ENCODE measurements around the gene ZNRF1. TPM values are rescaled to one million over a fixed set of nuclear protein-coding genes. Genes with fewer than 3 reads are reported as not detected.

ZNRF1 gene
- total RNA-seq, 1 donor from 2014 or later = 115 TPM

- H3K4me3 Mint-ChIP-seq (ENCODE audit: unreplicated experiment) = no peak overlapping the region
- H3K4me1 Mint-ChIP-seq (ENCODE audit: unreplicated experiment) = peaks cover 12% of the 10 kb centered on the region
- H3K36me3 Mint-ChIP-seq (ENCODE audit: low read depth, unreplicated experiment) = peaks cover 30% of the 10 kb centered on the region
- no peak for TF ChIP-seq CTCF (IDR thresholded peaks at IDR 0.05; ENCODE audit: unreplicated experiment)
- H3K27ac Mint-ChIP-seq (ENCODE audit: unreplicated experiment) = no peak overlapping the region
- H3K27me3 Mint-ChIP-seq (ENCODE audit: unreplicated experiment) = no peaks in the 10 kb centered on the region
- H3K9me3 Mint-ChIP-seq (ENCODE audit: unreplicated experiment) = peaks cover 10% of the 10 kb centered on the region
- DNase-seq (ENCODE audit: low spot score) = no peak
Measured at GRCh38 chr16:75151798-75152197, 153.0 kb downstream of the ZNRF1 start.

- peaks cover 15% of the 10 kb centered on the region for H3K4me1 Mint-ChIP-seq (ENCODE audit: unreplicated experiment)
- DNase-seq (ENCODE audit: low spot score) = no peak
- peaks cover 37% of the 10 kb centered on the region for H3K36me3 Mint-ChIP-seq (ENCODE audit: low read depth, unreplicated experiment)
- H3K4me3 Mint-ChIP-seq (ENCODE audit: unreplicated experiment) = peak overlapping the region; percentile 2
- H3K27ac Mint-ChIP-seq (ENCODE audit: unreplicated experiment) = no peak overlapping the region
- no peak for TF ChIP-seq CTCF (IDR thresholded peaks at IDR 0.05; ENCODE audit: unreplicated experiment)
- H3K27me3 Mint-ChIP-seq (ENCODE audit: unreplicated experiment) = no peaks in the 10 kb centered on the region
- peaks cover 10% of the 10 kb centered on the region for H3K9me3 Mint-ChIP-seq (ENCODE audit: unreplicated experiment)
Measured at GRCh38 chr16:75152635-75153034, 153.8 kb downstream of the ZNRF1 start.

GRCh38 chr16:75160386-75160785, 161.6 kb downstream of the ZNRF1 start:
- no peak for TF ChIP-seq CTCF (IDR thresholded peaks at IDR 0.05; ENCODE audit: unreplicated experiment)
- peaks cover 1% of the 10 kb centered on the region for H3K27me3 Mint-ChIP-seq (ENCODE audit: unreplicated experiment)
- H3K4me3 Mint-ChIP-seq (ENCODE audit: unreplicated experiment) = no peak overlapping the region
- H3K27ac Mint-ChIP-seq (ENCODE audit: unreplicated experiment) = no peak overlapping the region
- DNase-seq (ENCODE audit: low spot score) = no peak
- H3K36me3 Mint-ChIP-seq (ENCODE audit: low read depth, unreplicated experiment) = peaks cover 61% of the 10 kb centered on the region
- peaks cover 4% of the 10 kb centered on the region for H3K9me3 Mint-ChIP-seq (ENCODE audit: unreplicated experiment)
- H3K4me1 Mint-ChIP-seq (ENCODE audit: unreplicated experiment) = peaks cover 8% of the 10 kb centered on the region

Other genes with a start within 250 kb of the ZNRF1 start
- not detected for gene FA2H, start 224.2 kb upstream of the ZNRF1 start, total RNA-seq (ENCODE audit: unreplicated experiment)
- 107 TPM for gene WDR59, start 13.9 kb upstream of the ZNRF1 start, total RNA-seq (ENCODE audit: unreplicated experiment)
- 0.36 TPM for gene LDHD, start 117.8 kb downstream of the ZNRF1 start, total RNA-seq (ENCODE audit: unreplicated experiment)
- gene ZFP1, start 149.5 kb downstream of the ZNRF1 start, total RNA-seq (ENCODE audit: unreplicated experiment) = 12.0 TPM
- gene CTRB2, start 208.1 kb downstream of the ZNRF1 start, total RNA-seq (ENCODE audit: unreplicated experiment) = not detected
- not detected for gene CTRB1, start 220.0 kb downstream of the ZNRF1 start, total RNA-seq (ENCODE audit: unreplicated experiment)